HEK293 (cell line): ENCODE data around the gene ARHGAP45.

Source experiments
- CTCF ChIA-PET: fragments of 350-600 bp; formaldehyde crosslinking; extraction: SDS; loops from one replicate; lab custom pipeline; 2021; ENCODE audit warnings: antibody characterized with exemption; lab: Yijun Ruan, JAX
- POLR2A ChIA-PET: fragments of 300-600 bp; formaldehyde crosslinking; extraction: SDS; loops from one replicate; lab custom pipeline; 2020; ENCODE audit warnings: antibody characterized with exemption, inconsistent platforms; lab: Yijun Ruan, JAX
- H3K27ac ChIP-seq: fragments of 200-500 bp; sonication (Bioruptor generic); 2 replicates; pipeline ENCODE4 v1.5.1; 2014; ENCODE audit warnings: low read depth, low read length, control low read depth, inconsistent platforms; ENCODE audit errors: extremely low read depth
- H3K36me3 ChIP-seq, 2 experiments: fragments of 200-500 bp in 1 of 2; sonication (Bioruptor generic) in 1 of 2; 1 replicate in 1 of 2; 2 replicates in 1 of 2; pipeline ENCODE4 v1.5.1; 2014 to 2017; ENCODE audit warnings: inconsistent platforms in 2 of 2, low read length in 2 of 2; ENCODE audit not compliant: control insufficient read depth in 2 of 2, insufficient read depth in 1 of 2
- H3K4me1 ChIP-seq: fragments of 200-500 bp; sonication (Bioruptor generic); 2 replicates; pipeline ENCODE4 v1.5.1; 2014; ENCODE audit warnings: mild to moderate bottlenecking, low read length, inconsistent platforms; ENCODE audit not compliant: control insufficient read depth, insufficient read depth
- H3K4me3 ChIP-seq: 2 replicates; pipeline ENCODE4 v1.5.1; 2011; ENCODE audit warnings: low read depth, mild to moderate bottlenecking, control low read depth, low read length, moderate library complexity
- H3K9me3 ChIP-seq: fragments of 200-500 bp; sonication (Bioruptor generic); 2 replicates; pipeline ENCODE4 v1.5.1; 2014; ENCODE audit warnings: low read depth, low read length, inconsistent platforms; ENCODE audit not compliant: control insufficient read depth, insufficient read depth
- GLI2 ChIP-seq: fragments of 450-650 bp; formaldehyde crosslinking; IDR thresholded peaks from 2 replicates; pipeline ENCODE4; 2017; ENCODE audit warnings: missing biosample characterization, missing genetic modification characterization, low read depth, borderline replicate concordance
- REPIN1 ChIP-seq: fragments of 450-650 bp; formaldehyde crosslinking; IDR thresholded peaks from 2 replicates; pipeline ENCODE4 v1.5.1; 2017; ENCODE audit warnings: missing biosample characterization, missing genetic modification characterization, low read depth
- ZEB2 ChIP-seq: fragments of 450-650 bp; formaldehyde crosslinking; IDR thresholded peaks from 2 replicates; pipeline ENCODE4 v1.5.1; 2016; ENCODE audit warnings: missing biosample characterization, missing genetic modification characterization
- ZFP69B ChIP-seq: fragments of 450-650 bp; formaldehyde crosslinking; IDR thresholded peaks from 2 replicates; pipeline ENCODE4 v1.5.1; 2016; ENCODE audit warnings: missing biosample characterization, missing genetic modification characterization
- ZNF214 ChIP-seq: fragments of 450-650 bp; formaldehyde crosslinking; IDR thresholded peaks from 2 replicates; pipeline ENCODE4 v1.5.1; 2017; ENCODE audit warnings: missing biosample characterization, mild to moderate bottlenecking, missing genetic modification characterization, borderline replicate concordance
- ZNF341 ChIP-seq: fragments of 450-650 bp; formaldehyde crosslinking; IDR thresholded peaks from 2 replicates; pipeline ENCODE4; 2016; ENCODE audit warnings: low read depth, missing biosample characterization, missing genetic modification characterization
- ZNF350 ChIP-seq: fragments of 450-650 bp; formaldehyde crosslinking; IDR thresholded peaks from 2 replicates; pipeline ENCODE4 v1.5.0; 2017; ENCODE audit warnings: missing biosample characterization, mild to moderate bottlenecking, missing genetic modification characterization
- ZNF416 ChIP-seq: fragments of 450-650 bp; formaldehyde crosslinking; IDR thresholded peaks from 2 replicates; pipeline ENCODE4 v1.5.1; 2016; ENCODE audit warnings: missing biosample characterization, missing genetic modification characterization
- ZNF544 ChIP-seq: fragments of 450-650 bp; formaldehyde crosslinking; IDR thresholded peaks from 2 replicates; pipeline ENCODE4 v1.5.0; 2017; ENCODE audit warnings: missing biosample characterization, missing genetic modification characterization
- ZNF555 ChIP-seq: fragments of 450-650 bp; formaldehyde crosslinking; conservative IDR thresholded peaks from 2 replicates; pipeline ENCODE4 v1.5.1; 2017; ENCODE audit warnings: missing biosample characterization, mild to moderate bottlenecking, missing genetic modification characterization, inconsistent platforms
- ZNF558 ChIP-seq: fragments of 450-650 bp; formaldehyde crosslinking; IDR thresholded peaks from 2 replicates; pipeline ENCODE4 v1.5.1; 2016; ENCODE audit warnings: missing biosample characterization, missing genetic modification characterization
- ZNF610 ChIP-seq: fragments of 450-650 bp; formaldehyde crosslinking; IDR thresholded peaks from 2 replicates; pipeline ENCODE4 v1.5.1; 2016; ENCODE audit warnings: missing biosample characterization, missing genetic modification characterization, borderline replicate concordance
- ZNF654 ChIP-seq: fragments of 450-650 bp; formaldehyde crosslinking; IDR thresholded peaks from 2 replicates; pipeline ENCODE4 v1.5.1; 2016; ENCODE audit warnings: low read depth, missing biosample characterization, missing genetic modification characterization
- ZNF658 ChIP-seq: fragments of 450-650 bp; formaldehyde crosslinking; IDR thresholded peaks from 2 replicates; pipeline ENCODE4; 2016; ENCODE audit warnings: missing biosample characterization, missing genetic modification characterization
- ZNF76 ChIP-seq: fragments of 450-650 bp; formaldehyde crosslinking; IDR thresholded peaks from 2 replicates; pipeline ENCODE4; 2016; ENCODE audit warnings: low read depth, missing biosample characterization, missing genetic modification characterization, borderline replicate concordance
- ZNF776 ChIP-seq: fragments of 450-650 bp; formaldehyde crosslinking; IDR thresholded peaks from 2 replicates; pipeline ENCODE4 v1.5.0; 2017; ENCODE audit warnings: missing biosample characterization, missing genetic modification characterization, borderline replicate concordance
- ZSCAN30 ChIP-seq: fragments of 450-650 bp; IDR thresholded peaks from 2 replicates; pipeline ENCODE4 v1.5.1; 2018; ENCODE audit warnings: missing biosample characterization, mild to moderate bottlenecking, missing genetic modification characterization, moderate library complexity
- TF ChIP-seq, protein P1 (sequence below): fragments of 450-650 bp; formaldehyde crosslinking; IDR thresholded peaks from 2 replicates; pipeline ENCODE4 v1.5.1; 2016; ENCODE audit warnings: missing biosample characterization, missing genetic modification characterization
- TF ChIP-seq, protein P2 (sequence below): fragments of 450-650 bp; formaldehyde crosslinking; IDR thresholded peaks from 2 replicates; pipeline ENCODE4 v1.5.1; 2016; ENCODE audit warnings: missing biosample characterization, missing genetic modification characterization
- TF ChIP-seq, protein P3 (sequence below): fragments of 450-650 bp; formaldehyde crosslinking; IDR thresholded peaks from 2 replicates; pipeline ENCODE4 v1.5.1; 2016; ENCODE audit warnings: missing biosample characterization, missing genetic modification characterization

Gene ARHGAP45

GRCh38 chr19:1088416-1089010 is 21.5 kb downstream of the ARHGAP45 start (continued):
- TF ChIP-seq ZNF658 (tag by site-specific recombination), result no peak
- TF ChIP-seq ZNF214 (tag by site-specific recombination), result no peak
- TF ChIP-seq ZNF558 (tag by site-specific recombination), result no peak
- TF ChIP-seq ZNF416 (tag by site-specific recombination), result no peak
- no peak for TF ChIP-seq GLI2 (tag by site-specific recombination)
- no peak for TF ChIP-seq ZFP69B (tag by site-specific recombination)
- TF ChIP-seq, protein P1, sequence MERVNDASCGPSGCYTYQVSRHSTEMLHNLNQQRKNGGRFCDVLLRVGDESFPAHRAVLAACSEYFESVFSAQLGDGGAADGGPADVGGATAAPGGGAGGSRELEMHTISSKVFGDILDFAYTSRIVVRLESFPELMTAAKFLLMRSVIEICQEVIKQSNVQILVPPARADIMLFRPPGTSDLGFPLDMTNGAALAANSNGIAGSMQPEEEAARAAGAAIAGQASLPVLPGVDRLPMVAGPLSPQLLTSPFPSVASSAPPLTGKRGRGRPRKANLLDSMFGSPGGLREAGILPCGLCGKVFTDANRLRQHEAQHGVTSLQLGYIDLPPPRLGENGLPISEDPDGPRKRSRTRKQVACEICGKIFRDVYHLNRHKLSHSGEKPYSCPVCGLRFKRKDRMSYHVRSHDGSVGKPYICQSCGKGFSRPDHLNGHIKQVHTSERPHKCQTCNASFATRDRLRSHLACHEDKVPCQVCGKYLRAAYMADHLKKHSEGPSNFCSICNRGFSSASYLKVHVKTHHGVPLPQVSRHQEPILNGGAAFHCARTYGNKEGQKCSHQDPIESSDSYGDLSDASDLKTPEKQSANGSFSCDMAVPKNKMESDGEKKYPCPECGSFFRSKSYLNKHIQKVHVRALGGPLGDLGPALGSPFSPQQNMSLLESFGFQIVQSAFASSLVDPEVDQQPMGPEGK, result 0 out of 2 replicates have a peak, but pooled peaks have one; percentile 25
- no peak for TF ChIP-seq ZNF350 (tag by site-specific recombination)
- TF ChIP-seq ZNF341 (tag by site-specific recombination), result no peak

- H3K27ac ChIP-seq, result no peak overlapping the region
- POLR2A ChIA-PET, result interaction anchor here (0.6 to 1.0 kb wide), 2 partner anchors 68 to 497 kb away, joined by 3 to 5 read pairs; partner anchors contain the start of gene RNU6-2
- no peak overlapping the region for H3K4me3 ChIP-seq
- CTCF ChIA-PET, result no interaction called here
- H3K36me3 ChIP-seq, result peaks cover 13 to 64% of the 10 kb centered on the region in 2 experiments; a peak in 2 of 3 replicates
- no peaks in the 10 kb centered on the region for H3K9me3 ChIP-seq
- H3K4me1 ChIP-seq, result peaks cover 4% of the 10 kb centered on the region; the same call in 1 of the 2 replicates
- no peak for TF ChIP-seq ZNF76 (tag by site-specific recombination)
- TF ChIP-seq ZNF544 (tag by site-specific recombination), result no peak
- no peak for TF ChIP-seq ZNF776 (tag by site-specific recombination)
- TF ChIP-seq, protein P2, sequence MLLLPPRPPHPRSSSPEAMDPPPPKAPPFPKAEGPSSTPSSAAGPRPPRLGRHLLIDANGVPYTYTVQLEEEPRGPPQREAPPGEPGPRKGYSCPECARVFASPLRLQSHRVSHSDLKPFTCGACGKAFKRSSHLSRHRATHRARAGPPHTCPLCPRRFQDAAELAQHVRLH (tag by site-specific recombination), result no peak
- no peak for TF ChIP-seq ZSCAN30
- no peak for TF ChIP-seq ZNF654 (tag by site-specific recombination)
- TF ChIP-seq ZNF610 (tag by site-specific recombination), result no peak
- no peak for TF ChIP-seq ZNF555 (tag by site-specific recombination)
- no peak for TF ChIP-seq ZEB2 (tag by site-specific recombination)
- TF ChIP-seq REPIN1, result no peak
- no peak for TF ChIP-seq ZNF350 (tag by site-specific recombination)
- TF ChIP-seq, protein P3, sequence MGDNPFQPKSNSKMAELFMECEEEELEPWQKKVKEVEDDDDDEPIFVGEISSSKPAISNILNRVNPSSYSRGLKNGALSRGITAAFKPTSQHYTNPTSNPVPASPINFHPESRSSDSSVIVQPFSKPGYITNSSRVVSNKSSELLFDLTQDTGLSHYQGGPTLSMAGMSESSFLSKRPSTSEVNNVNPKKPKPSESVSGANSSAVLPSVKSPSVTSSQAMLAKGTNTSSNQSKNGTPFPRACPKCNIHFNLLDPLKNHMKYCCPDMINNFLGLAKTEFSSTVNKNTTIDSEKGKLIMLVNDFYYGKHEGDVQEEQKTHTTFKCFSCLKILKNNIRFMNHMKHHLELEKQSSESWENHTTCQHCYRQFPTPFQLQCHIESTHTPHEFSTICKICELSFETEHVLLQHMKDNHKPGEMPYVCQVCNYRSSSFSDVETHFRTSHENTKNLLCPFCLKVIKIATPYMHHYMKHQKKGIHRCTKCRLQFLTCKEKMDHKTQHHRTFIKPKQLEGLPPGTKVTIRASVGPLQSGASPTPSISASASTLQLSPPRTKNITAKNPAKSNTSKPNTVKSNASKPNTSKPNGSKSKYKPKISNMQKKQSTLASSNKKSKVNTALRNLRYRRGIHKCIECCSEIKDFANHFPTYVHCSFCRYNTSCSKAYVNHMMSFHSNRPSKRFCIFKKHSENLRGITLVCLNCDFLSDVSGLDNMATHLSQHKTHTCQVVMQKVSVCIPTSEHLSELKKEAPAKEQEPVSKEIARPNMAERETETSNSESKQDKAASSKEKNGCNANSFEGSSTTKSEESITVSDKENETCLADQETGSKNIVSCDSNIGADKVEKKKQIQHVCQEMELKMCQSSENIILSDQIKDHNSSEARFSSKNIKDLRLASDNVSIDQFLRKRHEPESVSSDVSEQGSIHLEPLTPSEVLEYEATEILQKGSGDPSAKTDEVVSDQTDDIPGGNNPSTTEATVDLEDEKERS, result no peak
These were observed 22.3 kb downstream of the ARHGAP45 start for GRCh38 chr19:1089126-1089771.
